A204.1 (cell line): ENCODE results near the gene ACTRT2.

Source experiments
- FAIRE-seq: peaks from 2 replicates; lab custom pipeline; 2012; peaks lifted over from hg19 to GRCh38; lab: Jason Lieb, UNC

Gene ACTRT2

DNA sequence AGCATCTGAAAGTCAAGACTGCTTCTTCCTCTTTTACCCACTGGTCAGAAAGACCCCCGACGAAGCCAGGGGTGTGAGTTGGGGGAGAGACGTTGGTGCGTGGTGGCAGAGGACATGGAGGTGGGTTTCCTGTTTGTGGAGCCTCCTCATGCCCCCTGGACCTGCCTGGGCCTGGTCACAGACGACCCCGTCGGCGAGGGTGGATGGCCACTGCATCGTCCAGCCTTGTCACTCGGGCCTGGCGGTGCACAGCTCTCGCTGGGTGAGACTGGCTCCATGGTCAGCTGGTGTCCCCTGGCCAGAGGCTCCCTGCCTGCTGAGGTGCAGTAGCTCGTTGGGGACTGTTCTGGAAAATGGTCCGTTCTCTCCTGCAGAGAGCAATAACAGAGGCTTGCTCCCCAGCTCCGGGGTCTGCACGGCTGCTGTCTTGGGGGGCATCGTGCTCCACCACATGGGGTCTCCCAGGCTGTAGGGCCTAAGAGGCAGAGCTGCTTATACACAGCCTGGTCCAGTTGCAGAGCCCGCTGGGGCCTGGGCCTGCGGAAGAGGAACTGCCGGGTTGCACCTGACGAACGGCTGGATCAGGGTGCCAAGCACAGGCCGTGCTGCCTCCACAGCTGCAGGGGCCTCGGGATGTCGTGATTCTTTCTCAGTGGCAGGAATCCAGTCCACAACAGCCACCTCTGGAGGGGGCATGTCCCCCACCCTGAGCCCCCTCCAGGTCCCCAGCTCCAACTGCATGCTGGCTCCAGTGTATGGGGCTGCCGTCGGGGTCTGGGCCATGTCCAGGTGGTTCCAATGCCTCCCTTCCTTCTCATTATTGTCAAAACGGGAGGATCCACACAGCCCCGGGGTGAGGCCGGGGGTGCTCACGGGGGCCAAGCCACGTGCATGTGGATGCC, 18.0 kb upstream of the ACTRT2 start:
- no peak for FAIRE-seq

DNA sequence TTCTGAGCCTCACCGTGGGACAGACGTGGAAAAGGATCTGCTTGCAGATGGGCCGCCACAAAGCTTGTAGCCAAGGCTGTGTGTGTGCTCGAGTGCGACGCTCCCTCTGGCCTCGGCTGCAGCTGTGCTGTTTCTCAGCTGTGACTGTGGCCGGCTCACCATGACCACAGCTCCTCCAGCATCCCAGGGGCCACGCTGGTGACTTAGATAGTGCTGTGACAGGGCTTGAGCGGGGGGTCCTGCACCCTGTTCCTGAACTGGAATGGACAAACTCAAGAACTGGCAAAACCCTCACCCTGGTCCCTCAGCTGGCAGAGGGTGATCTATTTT, 17.4 kb upstream of the ACTRT2 start:
- FAIRE-seq: no peak

DNA sequence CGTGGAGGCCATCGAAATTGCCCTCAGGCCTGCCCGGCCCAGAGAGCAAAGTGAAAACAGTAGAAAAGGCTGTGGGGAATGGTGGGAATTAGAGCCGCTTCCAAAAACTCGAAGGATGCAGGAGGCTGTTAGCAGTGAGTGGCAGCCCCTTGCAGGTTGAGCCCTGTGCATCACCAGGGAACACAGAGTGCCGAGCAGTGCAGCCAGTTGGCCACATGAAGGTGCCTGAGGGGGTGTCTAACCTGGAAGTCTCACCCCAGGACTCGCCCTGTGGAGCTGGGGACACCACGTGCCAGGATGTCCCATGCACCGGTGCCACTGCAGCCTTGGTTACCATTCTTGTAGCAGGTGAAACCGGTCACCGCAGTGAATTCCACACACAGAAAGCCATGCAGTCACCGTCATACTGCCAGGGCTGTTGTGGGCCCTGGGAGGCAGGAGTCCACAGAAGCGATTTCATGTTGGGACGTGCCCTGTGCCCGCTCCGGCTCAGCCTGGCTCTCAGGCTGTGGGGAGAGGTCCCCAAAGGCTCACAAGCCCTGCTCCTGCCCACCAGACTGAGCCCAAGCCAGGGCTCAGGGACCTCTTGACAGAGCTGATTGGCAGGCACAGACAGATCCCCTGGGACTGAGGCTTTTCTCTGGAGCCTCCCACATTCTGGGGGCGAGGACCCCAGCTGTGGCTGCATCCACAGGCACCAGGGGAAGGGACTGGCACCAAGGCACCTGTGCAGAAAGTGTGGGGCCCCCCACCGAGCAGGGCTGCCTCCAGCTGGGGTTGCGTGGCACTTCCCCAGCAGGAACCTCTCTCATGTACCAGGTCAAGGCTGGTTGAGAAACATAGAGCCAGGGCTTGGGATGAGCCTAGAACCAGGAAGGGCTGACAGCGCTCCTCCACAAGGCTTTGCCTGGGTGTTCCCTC, 16.7 kb upstream of the ACTRT2 start:
- FAIRE-seq: no peak

DNA sequence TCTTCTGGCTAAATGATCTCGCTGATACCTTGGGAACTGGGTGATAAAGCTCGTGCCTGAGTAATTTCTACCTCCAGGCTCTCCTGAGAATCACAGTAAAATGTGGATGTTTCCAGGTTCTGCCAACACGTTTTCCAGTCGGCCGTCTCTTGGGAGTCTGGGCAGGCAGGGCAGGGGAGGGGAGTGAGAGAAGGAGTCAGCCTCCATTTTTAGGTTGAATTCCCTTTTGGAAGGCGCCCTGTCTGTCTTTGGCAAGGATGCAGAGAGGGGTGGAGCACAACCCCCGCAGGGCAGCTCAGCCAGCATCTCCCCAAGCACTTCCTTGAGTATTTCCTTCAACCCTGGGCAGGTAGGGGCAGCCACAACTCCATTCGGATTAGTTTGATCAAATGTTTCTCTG, 15.5 kb upstream of the ACTRT2 start:
- no peak for FAIRE-seq

DNA sequence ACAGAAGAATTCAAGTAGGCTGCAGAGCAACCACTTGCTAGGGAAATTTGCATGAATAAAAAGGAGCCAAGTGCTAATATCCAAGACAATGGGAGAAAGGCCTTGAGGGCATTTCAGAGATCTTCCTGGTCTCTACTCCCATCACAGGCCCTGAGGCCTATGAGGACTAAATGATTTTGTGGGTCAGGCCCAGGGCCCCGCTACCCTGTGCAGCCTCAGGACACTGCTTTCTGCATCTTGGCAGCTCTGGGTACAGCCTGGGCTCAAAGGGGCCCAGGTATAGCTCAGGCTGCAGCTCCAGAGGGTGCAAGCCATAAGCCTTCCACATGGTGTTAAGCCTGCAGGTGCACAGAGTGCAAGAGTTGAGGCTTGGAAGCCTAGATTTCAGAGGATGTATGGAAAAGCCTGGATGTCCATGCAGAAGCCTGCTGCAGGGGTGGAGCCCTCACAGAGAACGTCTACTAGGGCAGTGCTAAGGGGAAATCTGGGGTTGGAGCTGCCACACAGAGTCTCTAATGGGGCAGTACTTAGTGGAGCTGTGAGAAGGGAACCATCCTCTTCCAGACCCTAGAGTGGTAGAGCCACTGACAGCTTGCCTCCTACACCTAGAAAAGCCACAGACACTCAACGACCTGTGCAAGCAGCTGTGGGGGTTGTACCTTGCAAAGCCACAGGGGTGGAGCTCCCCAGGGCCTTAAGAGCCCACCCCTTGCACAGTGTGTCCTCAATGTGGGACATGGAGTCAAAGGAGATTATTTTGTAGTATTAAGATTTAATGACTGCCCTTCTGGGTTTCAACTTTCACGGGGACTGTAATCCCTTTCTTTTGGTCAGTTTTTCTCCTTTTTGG, 13.7 kb upstream of the ACTRT2 start:
- FAIRE-seq: no peak

DNA sequence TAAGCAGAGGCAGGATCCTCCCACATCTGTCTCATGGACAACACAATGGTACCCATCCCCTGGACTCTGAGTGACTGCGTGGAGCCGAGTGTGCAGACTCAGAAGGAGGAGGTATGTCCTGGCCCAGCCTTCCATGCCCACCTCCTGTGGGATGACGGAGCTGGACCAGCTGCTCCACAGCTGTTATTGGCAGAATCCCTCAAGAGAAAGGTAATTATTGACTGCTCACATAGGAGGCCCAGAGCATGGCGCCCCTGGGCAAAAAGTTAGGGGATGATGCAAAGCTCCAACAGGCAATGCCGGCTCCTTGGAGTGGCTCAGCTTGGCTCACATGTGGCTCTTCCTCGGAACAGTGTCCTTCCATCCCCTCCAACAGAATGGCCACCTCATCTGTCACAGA, 12.2 kb upstream of the ACTRT2 start:
- FAIRE-seq: no peak

DNA sequence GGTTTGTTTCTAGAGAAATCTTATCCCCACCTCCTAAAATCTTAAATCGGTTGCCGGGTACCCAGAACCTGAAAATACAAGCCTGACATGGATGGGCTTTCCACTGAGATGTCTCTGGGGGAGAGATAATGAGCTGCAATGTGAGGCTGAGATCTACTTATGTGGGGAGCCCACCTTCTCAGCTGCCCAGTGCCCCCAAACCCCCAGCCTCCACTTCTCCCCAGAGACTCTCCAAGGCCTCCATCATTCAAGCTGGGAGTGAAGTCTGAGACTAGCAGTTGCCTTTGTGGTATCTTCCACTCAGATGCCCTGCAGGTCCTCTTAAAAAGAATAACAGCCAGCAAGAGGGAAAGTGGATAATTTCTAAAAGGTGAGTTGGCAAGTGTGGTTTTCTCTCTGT, 11.7 kb upstream of the ACTRT2 start:
- no peak for FAIRE-seq

DNA sequence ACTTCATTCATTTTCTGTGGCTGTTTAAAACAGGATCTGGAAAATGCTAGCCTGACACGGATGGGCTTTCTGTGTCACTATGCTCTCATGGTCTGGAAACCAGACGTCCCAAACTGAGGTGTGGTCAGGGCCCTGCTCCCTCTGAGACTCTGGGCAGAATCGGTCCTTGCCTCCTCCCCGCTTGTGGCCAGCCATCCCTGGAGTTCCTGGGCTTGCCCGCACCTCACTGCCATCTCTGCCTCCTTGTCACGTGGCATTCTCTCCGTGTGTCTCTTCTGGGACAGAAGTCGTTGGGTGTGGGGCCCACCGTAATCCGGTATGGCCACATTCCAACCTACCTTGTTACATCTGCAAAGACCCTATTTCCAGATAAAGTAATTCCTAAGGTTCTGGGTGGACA, 10.1 kb upstream of the ACTRT2 start:
- no peak for FAIRE-seq

DNA sequence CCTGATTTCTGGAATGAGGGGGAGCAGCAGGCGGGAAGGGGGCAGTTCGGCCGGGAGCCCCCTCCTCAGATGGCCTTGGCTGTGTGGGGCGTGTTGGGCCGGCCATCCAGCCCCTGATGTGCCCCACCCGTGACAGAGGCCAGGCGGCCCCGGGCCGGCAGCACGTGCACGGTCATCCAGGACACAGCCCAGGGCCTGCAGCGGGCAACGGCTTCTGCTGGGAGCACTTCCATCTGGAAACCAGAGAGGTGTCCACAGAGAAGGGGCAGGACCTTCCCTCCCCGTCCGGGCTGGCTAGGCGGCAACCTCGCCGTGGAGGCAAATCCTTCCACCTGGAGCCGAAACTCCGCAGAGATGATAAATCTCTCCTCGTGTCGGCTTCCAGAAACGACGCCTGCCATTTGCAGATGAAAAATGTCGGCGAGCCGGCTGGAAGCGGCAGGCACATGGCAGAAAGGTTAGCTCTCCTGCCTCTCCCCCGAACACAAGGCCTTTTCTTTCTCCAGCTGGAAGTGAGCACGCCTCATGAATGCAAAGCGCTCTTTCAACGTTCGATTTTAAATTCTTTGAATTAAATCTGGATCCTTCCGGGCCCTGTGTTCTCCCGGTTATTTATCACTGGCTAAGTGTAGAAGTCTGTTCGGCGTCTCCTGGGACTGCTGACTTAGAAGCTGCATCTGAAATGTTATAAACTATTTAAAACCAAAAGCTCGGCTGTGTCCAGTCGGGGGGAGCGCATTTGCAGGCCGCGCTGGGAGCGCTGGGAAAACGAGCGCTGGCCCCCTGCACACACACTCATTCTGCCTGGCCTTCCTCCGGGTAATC, 9.4 kb upstream of the ACTRT2 start:
- no peak for FAIRE-seq

DNA sequence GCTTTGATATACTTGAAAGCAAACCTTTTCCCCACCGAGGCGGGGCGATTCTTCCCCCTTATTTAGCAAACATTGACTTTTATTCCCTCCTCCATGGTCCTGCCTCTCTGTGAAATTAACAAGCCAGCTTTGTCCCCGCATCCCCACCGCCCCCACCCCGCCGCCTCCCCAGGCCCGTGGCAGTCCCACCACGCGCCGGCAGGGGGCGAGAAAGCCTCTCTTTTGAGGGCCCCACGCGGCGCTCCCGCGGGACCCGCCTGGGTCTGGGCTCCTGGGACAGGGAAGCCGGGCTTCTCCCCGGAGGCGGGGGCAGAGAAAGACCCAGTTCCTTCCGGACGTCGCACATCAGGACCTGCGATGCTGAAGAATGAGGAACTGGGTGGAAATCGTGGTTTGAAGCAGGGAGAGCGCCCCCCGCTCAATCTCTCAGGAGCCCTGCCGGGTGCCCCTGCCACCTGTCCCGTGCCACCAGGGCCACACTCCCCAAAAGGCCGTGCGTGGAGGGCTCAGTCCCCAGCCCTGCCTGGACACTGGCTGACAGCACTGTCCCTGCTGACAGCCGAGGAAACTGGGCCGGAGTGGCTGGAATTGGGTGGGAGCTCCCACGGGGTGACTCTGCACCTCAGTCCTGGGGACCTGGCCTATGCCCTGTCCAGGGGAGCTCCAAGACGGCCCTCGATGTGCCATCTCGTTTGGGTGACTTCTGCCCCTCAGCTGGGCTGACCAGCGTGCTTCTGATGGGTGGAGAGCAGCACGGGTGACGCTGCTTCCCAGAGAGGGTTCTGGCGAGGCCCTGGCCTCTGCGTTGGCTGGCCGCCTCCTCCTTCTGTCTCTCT, 8.6 kb upstream of the ACTRT2 start:
- FAIRE-seq: no peak

DNA sequence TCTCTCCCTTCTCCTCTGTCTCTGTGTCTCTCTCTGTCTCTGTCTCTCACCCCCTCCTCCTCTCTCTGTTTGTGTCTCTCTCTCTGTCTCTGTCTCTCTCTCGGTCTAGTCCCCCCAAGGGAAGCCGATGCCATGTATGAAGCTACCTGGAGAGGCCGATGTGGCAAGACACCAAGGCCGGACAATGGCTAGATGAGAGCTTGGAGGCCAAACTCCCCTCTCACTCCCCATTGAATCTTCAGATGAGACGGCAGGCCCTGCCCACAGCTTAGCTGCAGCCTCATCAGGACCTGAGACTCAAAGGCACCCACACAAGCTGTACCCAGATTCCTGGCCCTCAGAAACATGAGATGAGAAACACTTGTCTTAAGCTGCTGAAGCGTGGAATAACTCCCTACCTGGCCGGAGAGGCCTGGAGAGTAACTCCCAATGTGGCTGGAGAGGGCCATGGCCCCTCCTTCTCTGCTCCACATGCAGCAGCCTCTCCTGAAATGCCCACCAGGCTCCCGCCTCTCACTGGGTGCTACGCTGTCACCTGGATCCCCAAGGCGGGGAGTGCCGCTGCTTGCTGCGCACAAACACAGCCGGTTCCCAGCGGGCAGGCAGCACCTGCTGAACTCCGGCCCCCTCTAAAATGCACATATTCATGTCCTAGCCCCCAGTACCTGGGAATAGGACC, 7.8 kb upstream of the ACTRT2 start:
- FAIRE-seq: no peak

DNA sequence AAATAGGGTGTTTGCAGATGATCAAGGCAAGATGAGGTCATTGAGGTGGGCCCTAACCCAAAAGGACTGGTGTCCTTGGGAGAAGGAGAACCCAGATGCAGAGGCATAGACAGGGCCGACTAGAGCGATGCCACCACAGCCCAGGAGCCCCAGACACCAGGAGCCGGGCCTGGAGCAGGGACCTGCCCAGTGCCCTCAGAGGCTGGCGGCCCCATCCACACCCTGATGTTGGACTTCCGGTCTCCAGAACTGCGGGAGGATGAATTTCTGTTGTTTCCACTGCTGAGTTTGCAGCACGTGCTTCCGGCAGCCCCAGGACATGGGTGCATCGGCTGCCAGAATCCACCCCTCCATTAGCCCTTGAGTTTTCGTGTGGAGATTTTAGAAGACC, 7.2 kb upstream of the ACTRT2 start:
- FAIRE-seq: no peak

DNA sequence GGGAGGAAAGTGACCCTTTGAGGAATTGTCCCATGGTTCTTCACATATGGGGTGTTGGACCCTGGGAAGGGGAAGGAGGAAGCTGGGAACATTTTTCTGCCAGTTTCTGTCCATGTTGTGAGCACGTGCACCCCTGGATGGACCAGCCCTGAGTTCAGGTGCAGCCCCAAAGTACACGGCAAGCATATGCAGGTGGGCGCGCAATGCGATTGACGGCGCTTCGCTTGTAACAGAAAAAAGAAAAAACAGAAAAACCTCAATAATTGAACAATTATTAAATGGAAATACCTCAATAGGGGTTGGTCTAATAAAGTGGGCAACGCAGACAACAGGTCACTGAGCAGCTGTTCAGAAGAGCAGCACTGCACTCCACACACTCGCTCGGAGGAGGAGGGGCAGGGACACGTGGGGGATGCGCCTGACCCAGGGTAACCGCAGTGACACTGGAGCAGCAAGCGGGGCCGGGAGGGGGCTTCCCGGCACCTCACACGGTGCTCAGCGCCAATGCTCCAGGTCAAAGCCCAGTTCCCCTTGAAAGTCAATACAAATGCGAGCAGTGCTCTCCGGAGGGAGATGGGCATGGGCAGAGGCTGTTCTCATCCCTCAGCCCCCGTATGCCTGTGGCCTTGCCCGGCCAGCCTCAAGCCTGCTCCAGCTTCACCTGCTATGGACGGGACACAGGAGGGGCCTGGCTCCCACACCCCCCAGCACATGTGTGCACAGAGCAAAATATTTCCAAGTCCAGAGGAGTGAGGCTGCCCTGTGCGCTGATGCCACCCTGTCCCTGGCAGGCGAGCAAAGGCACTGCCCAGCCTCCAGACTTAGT, 6.6 kb upstream of the ACTRT2 start:
- FAIRE-seq: no peak

DNA sequence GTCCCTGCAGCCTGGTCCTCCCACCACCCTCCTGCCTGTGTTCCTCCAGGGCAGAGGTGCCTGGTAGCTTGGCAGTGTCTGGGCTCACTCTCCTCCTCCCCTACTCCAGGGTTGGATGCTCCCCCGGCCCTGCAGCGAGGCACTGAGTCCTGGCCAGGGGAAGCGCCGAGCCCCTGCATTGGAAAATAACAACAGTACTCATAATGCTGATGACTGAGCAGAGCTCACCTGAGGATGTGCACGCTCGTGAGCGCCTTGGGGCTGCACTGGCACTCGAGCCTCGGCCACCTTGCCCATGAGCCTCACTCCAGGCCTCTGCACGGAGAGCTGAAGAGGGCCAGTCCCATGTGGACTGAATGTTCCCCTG, 6.0 kb upstream of the ACTRT2 start:
- no peak for FAIRE-seq

DNA sequence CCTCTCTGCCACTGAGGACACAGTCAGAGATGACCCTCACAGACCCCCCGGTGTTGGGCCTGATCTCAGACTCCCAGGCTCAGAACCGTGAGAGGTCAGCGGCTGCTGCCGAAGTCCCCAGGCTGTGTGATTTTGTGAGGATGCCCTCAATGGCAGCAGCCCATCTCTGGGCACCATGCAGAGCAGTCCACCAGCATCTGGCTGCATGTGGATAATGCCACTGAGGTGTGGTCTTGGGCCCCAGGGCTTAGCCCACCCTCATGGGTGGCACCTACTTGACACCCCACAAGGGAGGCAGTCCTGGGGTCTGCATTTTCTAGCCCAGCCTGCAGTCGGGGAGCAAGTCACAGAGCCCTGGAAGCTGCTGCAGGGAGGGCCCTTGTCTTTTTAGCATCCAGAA, 5.5 kb upstream of the ACTRT2 start:
- FAIRE-seq: no peak

DNA sequence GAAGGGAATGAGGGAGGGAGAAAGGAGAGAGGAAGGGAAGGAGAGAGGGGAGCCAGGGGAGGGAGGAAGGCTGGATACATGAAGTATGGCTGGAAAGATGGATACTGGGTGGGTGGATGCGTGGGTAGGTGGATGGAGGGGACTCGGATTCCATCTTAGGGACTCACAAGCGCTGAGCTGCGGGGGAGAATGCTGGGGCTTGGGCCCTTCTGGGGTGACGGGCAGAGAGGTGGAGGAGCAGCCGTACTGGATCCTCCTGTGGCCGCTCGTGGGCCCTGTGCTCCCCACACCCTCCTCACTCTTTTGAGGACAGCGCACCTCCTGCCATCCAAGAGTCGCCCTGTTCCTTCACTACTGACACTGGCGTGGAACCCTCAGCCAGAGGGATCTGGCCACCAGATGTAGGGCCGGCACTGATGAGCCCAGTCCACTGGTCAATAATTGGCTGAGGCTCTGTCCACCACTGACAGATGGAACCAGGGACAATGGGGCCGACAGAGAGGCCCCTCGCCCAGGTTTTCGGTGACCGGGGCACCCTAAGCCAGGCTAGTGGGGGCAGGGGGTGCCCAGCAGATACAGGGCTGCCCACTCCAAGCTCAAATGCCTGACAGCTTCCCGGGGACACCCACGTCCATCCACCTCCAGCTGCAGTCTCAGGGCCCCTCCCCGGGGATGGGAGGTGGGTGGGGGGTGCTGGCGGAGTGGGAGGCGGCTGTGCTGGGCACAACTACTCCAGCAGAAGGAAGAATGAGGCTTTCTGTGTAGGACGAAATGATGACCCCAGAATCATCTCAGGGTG, 4.4 kb upstream of the ACTRT2 start:
- FAIRE-seq: no peak

DNA sequence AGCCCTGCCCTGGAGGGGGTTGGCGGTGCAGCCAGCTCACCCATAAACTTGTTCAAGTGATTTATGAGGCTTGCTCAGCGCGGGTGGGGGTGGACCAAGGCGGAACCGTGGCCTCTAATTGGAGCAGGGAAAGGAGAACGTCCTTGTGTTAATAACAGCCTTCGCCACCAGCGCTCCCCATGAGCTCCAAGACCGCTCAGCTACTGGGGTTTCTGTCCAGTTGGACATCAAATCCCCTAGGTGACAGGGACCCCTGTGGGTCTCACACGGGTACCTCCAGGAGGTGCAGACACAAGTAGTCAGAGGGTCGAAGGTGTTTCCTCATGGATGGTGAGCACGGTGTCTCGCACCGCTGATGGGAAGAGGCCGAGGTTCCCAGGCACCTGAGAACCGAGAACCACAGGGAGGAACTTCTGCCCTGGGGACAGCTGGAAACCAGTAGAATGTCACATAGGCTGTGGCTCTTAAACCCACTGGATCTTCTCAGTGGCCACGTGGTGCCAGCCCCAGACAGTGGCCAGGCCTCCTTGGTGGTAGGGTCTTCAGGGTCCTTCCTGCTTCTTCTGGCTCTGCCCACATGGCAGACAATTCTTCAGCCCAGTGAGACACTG, 3.7 kb upstream of the ACTRT2 start:
- no peak for FAIRE-seq

DNA sequence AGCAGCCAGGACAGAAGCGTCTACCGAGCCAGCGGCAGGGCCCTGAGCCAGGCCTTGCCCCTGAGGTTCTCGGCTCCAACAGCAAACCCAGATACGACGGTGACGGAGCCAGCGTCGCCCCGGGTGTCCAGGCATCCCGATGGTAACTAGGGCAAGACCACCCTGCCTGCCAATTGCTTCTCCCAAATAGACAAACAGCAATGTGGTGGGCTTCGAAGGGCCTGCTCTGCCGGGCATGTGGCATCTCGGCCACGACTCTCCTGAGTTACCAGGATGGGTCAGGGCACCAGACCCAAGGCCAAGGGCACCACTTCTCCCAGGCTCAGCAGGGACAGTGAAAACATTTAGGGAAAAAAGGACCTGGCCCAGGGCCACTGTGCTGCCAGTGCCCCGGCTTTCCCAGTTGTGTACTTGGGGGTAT, 3.2 kb upstream of the ACTRT2 start:
- no peak for FAIRE-seq
